Measurements from ENCODE around the gene DAZAP1.

The DAZAP1 gene

DNA sequence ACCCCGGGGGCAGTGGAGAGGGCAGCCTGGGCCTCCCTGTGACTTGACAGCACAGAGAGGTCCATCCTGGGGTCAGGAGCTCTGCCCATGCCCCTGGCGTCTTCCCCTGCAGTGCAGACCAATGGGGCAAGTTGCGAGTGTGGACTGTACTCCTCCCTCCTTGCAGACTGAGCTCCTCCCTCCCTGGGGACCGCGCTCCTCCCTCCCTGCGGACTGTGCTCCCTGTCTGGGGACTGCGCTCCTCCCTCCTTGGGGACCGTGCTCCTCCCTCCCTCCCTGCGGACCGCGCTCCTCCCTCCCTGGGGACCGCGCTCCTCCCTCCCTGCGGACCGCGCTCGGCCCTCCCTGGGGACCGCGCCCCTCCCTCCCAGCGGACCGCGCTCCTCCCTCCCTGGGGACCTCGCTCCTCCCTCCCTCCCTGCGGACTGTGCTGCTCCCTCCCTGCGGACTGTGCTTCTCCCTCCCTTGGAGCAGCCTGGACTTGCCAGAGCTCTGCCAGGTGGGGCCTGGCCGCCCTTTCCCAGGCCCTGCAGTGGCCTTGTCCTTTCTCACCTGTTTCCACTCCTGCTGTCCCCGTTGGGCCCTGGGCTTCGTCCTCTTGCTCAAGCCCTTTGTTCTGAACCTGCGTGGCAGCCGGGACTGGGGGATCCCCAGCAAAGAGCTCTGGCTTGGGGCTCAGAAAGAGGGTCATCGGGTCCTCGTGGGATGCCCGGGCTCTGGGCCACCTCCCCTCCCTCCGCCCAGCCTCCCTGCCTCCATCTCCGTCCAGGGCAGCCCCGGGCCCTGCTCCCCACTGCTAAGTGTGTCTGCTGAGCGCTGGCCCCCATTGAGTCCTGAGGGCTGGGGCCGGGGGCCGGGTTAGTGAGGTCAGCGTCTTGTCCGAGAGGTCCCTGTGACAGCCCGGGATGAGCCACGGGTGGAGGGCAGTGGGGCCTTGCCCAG is 12.9 kb upstream of the DAZAP1 start:
- DNase-seq (ENCODE audit: low spot score) = peak; percentile 76

DNA sequence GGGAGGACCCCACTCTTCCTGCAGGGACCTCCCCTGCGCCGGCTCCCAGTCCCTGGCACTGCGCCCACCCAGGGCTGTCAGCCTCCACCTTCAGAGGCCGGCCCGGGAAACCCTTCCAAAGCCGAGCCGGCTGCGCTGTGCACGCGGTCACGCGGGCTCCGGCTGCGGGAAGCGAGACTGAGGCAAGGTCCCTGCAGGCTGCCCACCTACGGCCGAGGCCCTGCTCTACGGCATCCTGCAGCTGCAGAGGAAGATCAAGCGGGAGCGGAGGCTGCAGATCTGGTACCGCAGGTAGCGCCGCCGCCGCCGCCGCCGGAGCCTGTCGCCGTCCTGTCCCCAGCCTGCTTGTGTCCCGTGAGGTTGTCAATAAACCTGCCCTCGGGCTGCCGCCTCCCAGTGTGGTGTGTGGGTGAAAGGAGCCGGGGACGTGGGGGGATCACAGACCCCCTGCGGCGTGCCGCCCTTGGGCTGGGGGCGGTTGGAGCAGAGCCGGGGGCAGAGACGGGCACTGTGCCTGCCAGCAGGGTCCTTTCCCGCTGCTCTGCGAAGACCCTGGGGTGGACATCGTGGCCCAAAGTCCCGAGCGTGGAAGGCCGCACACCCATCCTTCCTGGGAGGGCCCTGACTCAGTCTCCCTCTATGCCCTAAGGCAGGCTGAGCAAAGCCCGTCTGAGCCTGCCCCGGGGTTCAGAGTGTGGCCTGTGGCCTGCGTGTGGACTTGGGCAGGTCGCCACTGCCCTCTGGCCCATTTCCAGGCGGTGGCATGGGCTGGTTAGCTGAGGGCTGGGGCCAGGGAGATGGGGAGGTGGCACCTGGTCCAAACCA is 12.0 kb upstream of the DAZAP1 start:
- no peak for DNase-seq (ENCODE audit: low spot score)

DNA sequence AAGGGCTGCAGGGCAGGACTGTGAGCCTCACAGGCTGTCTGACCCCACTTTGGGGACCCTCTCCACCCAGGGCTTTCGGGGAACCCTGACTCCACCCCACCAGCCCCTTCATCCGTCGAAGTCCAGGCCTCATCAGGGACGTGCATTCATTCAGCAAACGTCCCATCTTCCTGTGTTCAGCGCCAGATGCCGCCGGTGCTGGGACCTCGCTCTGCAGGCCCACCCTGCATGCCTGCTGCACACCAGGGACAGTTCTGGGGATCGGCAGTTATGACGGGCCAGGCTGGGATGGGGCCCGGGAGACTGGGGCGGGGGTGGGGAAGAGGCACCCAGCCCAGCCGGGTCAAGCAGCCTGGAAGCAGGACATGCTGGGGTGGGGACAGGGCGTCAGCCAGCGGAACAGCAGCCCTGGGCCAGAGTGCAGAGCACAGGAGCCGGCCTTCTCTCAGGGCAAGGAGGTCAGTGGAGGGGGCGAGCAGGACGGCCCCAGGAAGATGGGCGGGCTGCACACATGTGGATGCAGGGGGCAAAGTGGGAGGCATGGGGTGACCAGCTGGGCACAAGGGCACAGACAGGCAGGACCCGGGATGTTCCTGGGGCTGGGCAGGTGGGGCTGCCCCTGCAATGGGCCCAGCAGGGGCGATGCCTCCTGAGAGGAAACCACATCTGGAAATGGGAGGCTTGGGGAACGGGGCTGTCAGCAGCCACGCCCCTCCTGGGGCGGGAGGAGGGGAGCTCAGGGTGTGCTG is 11.2 kb upstream of the DAZAP1 start:
- no peak for DNase-seq (ENCODE audit: low spot score)

DNA sequence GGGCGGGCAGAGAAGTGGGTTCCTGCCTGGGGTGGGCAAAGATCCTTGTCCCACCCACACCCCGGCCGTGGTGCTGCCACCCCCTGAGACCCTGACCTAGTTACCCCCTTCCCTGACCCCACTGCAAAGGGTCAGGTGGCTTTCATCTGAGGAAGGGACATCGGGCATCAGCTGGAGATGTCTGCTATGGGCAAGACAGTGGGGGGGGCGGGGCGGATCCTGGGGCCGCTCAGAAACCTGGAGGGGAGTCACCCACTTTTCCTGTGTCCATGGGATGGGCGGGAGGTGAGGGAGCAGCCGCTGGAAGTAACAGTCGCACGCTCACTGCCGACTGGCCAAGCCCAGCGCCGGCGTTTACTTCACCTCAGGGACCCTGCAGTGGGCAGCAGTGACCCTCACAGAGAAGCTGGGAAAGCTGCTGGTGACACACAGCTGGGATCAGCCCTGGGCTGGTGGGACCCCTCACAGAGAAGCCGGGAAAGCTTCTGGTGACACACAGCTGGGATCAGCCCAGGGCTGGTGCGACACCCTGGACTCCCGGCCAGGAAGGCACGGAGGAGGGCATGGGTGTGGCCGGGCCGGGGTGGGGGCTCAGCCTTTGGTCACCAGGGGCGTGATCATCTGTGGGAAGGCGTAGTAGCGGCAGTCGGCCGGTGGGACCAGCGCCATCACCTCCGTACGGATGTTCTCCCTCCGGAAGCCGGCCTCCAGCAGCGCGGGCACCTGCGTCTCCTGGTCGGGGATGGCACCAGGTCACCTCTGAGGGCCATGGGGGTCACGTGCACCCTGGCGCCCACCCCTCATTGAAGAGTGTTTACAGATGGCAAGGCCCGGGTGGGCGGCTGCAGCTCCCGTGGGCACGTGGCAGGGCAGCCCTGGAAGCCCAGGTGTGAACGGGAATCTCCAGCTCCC is 10.4 kb upstream of the DAZAP1 start:
- no peak for DNase-seq (ENCODE audit: low spot score)

DNA sequence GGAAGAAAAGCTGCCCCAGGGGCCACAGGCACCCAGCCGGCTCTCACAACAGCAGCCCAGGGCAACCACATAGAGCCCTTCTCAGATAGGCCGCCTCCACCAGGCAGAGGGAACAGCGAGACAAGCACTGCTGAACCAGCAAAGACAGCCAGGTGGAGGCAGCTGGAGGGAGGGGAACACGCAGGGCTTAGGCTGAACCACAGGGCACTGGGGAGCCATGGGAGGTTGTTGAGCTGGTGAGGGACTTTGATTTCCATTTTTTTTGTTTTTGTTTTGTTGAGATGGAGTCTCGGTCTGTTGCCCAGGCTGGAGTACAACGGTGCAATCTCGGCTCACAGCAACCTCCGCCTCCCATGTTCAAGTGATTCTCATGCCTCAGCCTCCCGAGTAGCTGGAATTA is 9.5 kb upstream of the DAZAP1 start:
- no peak for DNase-seq (ENCODE audit: low spot score)

DNA sequence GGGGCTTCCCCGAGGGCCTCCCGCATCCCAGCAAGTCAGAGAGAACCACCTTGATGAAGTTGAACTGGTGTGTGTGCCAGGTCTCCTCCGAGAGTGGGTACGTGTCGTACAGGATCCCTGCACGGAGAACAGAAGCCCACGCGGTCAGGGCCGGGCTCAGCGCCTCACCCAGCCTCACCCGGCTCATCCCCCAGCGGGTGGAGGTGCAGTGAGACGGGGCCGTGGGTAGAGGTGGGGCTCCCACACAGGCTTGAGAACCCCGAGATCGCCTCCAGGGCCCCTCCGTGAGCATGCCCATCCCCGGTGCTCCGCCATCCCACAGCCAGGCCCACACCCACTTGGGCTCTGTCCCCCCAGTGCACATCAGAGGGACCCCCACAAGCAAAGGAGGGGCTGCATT is 8.3 kb upstream of the DAZAP1 start:
- no peak for DNase-seq (ENCODE audit: low spot score)

DNA sequence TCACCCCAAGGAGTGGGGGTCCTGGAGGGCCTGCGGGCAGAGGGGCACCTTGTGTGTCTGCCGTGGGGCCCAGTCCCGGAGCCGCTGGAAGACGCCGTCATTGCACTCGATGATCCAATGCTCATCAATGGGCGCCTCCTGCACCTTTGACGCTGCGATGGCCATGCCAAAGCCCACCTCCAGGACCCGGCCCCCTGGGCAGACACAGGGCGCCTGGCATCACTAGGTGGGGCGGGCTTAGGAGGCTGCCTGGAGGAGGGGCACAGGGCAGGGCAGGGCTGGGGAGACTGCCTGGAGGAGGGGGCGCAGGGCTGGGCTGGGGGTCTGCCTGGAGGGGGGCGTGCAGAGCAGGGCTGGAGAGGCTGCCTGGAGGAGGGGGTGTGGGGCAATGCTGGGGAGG is 7.6 kb upstream of the DAZAP1 start:
- DNase-seq (ENCODE audit: low spot score) = no peak

DNA sequence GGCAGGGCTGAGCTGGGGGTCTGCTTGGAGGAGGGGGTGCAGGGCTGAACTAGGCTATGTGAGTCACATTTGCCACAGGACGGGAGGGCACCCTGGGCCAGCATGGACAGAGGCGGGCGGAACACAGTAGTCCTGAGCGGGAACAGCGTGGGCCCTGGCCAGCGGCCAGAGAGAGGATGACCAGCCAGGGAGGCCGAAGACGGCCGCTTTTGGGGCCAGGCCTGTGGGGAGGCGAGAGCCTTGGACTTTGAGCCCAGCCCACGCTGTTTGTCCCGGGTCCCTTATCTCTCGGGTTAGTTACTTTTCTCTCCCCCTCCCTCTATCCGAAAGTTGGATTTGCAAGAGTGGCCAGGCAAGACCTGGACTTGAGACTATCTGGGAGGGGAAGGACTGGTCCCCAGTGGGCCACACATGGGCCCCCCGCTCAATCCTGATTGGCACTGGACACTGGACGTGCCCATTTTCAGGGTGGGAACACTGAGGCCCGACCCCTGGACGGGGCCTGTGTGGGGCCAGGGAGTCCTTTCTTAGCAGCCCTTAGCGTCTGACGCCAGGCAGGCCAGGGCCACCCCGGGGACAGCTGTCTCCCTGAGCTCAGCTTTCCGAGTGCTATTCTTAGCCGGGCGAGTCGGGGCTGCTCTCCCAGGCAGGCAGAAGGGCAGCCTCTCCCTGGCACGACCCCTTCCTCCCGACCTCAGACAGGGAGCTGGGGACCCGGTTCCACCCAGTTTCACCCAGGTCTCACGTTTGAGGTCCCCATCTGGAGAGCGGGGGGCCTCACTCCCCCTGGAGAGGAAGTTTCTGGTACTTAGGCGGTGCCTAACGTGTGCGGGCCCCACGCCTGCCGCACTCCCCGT is 6.9 kb upstream of the DAZAP1 start:
- no peak for DNase-seq (ENCODE audit: low spot score)

DNA sequence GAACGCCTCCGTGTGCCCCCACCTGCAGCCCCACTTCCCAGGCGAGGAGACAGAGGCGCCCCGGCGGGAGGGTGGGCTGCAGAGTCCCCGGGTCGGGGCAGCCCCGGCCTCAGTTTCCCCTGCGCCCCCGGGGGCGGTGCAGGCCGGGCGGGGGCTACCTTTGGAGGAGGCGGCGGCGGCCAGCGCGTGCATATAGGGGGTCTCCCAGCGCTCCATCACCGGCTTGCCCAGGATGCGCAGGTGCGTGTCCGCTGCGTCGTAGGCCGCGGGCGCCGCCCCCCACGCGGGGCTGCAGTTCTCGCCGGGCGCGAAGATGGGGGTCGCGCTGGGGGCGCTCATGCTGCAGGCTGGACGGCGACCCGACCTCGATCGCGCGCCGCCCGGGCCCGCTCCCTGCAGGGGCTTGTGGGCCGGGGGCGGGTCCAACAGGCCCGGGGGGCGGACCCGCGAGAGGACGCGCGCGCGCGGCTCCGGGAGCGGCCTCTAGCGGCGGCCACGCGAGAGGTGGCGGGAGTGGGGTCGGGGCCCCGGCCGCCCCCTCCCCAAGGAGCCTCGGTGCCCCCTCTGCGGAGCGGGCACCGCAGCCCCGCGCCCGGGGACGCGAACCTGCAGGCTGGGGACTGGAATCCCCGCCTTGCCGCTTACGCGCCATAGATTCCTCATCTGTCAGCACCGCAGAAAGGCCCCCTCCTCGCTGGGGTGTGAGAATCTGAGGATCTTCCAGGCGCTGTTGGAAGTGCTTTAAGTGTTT is 6.1 kb upstream of the DAZAP1 start, which contains the start of gene GAMT:
GAMT (minus strand) TSS at position 405 of the 751 bp plus-strand sequence; CDS start at position 339, 66 bp downstream.
- no peak for DNase-seq (ENCODE audit: low spot score)

DNA sequence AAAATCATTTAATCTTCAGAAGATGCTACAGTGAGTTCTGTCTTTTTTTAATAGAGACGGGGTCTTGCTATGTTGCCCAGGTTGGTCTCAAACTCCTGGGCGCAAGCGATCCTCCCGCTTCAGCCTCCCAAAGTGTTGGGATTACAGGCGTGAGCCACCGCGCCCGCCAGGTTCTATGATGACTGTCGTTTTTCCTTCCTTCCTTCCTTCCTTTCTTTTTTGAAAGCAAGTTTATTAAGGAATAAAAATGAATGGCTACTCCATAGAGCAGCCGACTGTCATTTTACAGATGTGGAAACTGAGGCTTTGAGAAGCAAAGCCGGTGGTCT is 5.5 kb upstream of the DAZAP1 start:
- DNase-seq (ENCODE audit: low spot score) = no peak

DNA sequence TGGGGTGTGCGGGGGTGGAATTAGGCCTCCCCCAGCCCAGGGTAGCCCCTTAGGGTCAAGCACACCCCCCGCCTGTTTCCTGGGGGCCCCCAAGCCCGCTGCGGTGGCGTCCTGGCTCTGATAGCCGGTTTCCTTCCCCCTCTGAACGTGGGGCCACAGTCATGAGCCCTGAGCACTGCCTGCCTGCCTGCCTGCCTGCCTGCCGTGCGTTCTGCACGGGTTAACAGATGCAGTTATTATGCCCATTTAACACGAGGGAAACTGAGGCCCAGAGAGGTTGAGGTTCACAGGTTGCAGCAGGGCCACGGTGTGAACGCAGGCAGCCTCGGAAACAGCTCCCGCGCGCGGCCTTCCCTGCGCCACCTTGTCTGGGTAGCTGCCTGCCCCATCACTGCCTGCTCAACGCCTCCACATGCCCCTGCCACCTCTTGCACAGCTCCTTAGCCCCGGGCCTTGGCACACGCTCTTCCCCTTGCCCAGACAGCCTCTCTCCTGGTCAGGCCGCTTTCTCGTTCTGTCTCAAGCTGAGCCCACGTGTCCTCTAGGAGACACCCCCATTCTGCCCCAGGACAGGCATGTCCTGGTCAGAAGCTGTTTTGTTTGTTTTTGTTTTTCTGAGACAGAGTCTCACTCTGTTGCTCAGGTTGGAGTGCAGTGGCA is 4.8 kb upstream of the DAZAP1 start:
- no peak for DNase-seq (ENCODE audit: low spot score)

DNA sequence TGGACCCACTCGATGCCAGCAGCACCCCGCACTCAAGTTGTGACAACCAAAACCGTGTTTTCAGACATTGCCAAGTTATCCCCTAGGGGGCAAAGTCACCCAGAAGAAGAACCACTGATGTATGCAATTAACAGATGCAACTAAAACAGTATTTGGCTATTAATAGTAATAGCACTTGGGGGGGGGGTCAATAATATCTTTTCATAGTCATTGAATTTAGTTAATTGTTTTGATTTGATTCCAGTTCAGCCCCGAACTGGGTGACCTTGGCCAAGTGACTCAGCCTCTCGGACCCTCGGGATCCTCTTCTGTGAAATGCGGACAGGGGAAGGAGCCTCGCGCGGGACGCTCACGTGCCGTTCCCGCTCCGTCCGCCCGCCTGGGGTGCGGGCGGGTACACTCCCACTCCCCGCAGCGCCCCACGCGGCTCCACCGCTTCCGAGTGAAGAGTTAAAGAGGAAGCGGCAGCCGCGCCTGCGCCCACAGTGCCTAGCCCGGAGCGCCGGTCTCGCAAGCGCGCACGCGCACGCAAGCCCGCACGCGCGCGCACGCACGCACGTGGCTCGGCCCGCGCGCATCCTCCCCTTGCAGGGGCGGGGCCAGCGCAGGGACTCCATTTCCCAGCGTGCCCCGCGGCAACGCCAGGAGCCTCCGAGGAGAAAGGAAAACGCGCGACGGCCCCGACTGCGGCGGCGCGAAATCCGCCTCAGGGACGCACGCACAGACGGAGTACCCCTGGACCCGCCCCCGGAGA is 435 bp upstream of the DAZAP1 start:
- peak; percentile 96 for DNase-seq (ENCODE audit: low spot score)

DNA sequence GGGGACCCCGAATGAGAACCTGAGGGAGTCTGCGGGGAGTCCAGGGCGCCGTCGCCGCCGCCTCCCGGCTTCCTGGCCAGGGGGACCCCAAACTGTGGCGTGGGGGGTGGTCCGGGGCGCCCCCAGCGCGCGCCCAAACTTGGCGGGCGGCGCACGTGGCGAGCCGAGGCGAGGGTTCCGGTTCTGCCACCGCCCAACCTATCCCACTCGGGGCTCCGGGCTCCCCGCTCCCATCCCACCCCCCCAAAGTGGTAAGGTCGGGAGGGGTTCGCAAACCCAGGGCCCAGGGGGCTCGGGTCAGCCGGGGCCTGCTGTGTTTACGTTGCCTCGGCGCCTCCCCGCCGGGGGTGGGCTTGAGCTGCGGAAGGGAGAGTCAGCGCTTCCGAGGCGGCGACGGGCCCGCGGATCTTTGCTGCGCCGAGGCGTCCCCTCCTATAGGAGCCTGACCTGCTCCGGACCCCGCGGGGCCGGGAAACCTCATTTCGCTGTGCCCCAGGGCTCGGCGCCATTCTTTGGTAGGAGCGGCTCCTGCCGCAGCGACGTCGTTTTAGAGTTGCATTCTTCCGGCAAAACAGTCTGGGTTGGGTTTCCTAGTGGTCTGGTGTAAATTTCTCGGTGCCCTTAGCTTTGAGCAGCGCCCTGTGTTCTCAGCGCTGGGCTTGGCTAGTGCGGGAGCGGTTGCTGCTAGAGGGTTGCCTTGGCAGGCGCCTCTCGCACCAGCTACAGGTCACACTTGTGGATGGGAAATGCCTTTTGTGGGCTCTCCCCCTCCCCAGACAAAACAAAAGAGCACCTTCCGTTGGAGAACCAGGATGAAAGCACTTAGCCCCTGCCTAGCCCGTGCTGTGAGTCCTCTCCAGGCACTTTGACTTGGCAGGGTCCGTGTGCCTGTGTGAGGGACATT is 1.2 kb downstream of the DAZAP1 start:
- no peak for DNase-seq (ENCODE audit: low spot score)

DNA sequence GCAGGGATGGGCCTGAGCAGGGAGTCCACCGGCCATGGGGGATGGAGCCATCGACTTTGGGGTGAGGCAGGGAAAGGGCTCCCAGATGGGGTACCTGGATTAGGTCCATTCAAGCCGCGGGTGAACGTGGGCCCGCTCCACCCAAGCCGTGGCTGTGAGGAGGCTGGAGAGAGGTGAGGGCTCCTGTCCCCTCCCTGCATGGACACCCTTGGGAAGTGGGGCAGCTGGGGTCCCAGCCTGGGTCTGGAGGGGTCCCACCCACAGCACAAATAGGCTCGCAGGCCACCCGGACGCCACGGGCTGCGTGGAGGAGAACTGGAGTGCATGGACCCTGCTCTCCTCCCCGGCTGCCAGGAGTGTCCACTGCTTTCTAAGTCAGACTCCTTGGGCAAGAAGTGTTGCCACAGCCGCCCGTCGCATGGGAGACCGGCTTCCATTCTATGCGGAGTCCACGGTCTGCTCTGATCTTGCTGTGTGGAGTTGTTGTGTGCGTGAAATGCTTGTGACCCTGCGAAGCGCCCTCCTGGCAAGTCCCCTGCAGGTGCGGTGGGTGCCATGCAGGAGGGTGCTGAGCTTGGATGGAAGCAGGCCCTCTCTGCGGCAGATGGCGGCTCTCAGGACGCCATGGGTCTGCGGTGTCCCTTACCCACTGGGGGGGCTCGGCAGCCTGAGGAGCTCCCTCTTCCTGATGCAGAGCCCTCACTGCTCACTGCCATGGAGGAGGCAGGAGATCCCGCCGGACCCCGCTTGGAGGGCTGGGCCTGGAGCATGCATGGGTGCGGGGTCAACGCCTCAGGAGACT is 2.0 kb downstream of the DAZAP1 start:
- no peak for DNase-seq (ENCODE audit: low spot score)

DNA sequence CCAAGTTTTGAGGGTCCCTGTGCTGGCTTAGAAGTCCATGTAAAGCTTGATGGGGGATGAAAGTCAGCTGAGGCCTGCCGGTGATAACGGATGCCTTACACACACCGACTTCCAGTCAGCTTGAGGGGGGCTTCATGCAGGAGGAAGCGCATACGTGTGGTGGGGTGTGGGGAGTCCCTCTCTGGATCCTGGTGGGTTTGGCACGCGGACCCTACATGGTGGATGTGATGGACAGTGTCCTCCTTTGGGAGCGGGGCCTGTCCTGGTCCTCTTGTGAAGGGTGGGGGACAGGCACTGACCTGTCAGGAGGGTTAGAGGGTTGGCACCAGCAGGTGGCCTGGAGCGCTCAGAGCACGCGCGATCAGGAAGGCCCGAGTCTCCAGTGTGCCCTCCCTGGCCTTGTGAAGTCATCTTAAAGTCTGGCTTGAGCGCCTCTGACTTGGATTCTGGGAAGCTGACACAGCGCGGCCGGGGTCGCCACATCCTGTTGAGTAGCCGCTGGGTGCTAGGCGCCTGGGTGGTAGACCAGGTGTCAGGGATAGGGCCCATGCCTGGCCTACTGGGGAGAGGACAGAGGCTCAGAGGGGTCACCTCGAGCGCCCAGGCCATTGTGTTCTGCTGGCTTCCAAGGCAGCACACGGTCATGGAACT is 2.9 kb downstream of the DAZAP1 start:
- DNase-seq (ENCODE audit: low spot score) = no peak

DNA sequence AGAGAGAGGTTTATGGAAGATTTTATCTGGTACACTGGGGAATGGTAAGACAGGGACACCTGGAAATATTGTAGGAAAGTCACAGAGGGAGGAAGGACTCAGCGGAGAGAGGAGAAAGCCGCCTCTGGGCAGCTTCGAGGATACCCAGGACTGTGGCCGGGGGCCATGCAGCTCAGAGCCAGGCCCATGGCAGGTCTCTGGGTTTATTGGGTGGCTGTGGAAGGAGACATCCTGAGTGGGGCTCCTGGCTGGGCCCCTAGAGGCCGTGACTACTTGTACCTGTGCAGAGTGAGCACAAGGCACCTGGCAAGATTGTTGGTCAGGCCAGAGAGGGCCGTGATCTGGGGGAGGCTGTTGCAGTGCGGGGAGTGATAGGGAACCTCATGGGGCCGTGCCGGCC is 3.4 kb downstream of the DAZAP1 start:
- no peak for DNase-seq (ENCODE audit: low spot score)
